Measurements from ENCODE around the gene LAGE3. TPM values are rescaled to one million over a fixed set of nuclear protein-coding genes. Genes with fewer than 3 reads are reported as not detected.
"Not testable (repeated sequence)": the region's sequence is repeated elsewhere in the genome, so short reads cannot be mapped to it uniquely, and the experiment has no call there.

The LAGE3 gene
- total RNA-seq, 2 experiments from 2014 or later = 28.1 to 29.9 TPM

GRCh38 chrX:154512879-154513553, 33.9 kb upstream of the LAGE3 start:
- Mint-ChIP-seq H3K27ac (no peak overlapping the region), H3K36me3 (ENCODE audit: low read depth) (peaks cover 22% of the 10 kb centered on the region), H3K4me1 (peaks cover 42% of the 10 kb centered on the region), H3K4me3 (no peak overlapping the region), H3K27me3 (no peaks in the 10 kb centered on the region), H3K9me3 (no peaks in the 10 kb centered on the region)
- DNase-seq = no peak
- POLR2A ChIA-PET = no interaction called here
- CTCF ChIA-PET = no interaction called here

- H3K4me3 Mint-ChIP-seq = no peak overlapping the region
- DNase-seq = no peak
- peaks cover 22% of the 10 kb centered on the region for H3K36me3 Mint-ChIP-seq (ENCODE audit: low read depth)
- H3K27me3 Mint-ChIP-seq = no peaks in the 10 kb centered on the region
- POLR2A ChIA-PET = no interaction called here
- peak overlapping the region; percentile 44 for H3K27ac Mint-ChIP-seq
- CTCF ChIA-PET = no interaction called here
- H3K9me3 Mint-ChIP-seq = no peaks in the 10 kb centered on the region
- H3K4me1 Mint-ChIP-seq = peaks cover 40% of the 10 kb centered on the region
These were observed 32.7 kb upstream of the LAGE3 start for GRCh38 chrX:154511761-154512160.

GRCh38 chrX:154509455-154509854, 30.4 kb upstream of the LAGE3 start:
- Mint-ChIP-seq H3K9me3 (no peaks in the 10 kb centered on the region), H3K36me3 (ENCODE audit: low read depth) (peaks cover 25% of the 10 kb centered on the region), H3K4me3 (no peak overlapping the region), H3K27ac (no peak overlapping the region), H3K27me3 (no peaks in the 10 kb centered on the region), H3K4me1 (peaks cover 27% of the 10 kb centered on the region)
- no peak for DNase-seq
- CTCF ChIA-PET = no interaction called here
- POLR2A ChIA-PET = no interaction called here

GRCh38 chrX:154508384-154508745, 29.3 kb upstream of the LAGE3 start:
- Mint-ChIP-seq H3K36me3 (ENCODE audit: low read depth) (peaks cover 25% of the 10 kb centered on the region), H3K27me3 (no peaks in the 10 kb centered on the region), H3K9me3 (no peaks in the 10 kb centered on the region), H3K4me1 (peaks cover 20% of the 10 kb centered on the region), H3K4me3 (no peak overlapping the region), H3K27ac (no peak overlapping the region)
- no peak for DNase-seq
- CTCF ChIA-PET = no interaction called here
- POLR2A ChIA-PET = no interaction called here

DNA sequence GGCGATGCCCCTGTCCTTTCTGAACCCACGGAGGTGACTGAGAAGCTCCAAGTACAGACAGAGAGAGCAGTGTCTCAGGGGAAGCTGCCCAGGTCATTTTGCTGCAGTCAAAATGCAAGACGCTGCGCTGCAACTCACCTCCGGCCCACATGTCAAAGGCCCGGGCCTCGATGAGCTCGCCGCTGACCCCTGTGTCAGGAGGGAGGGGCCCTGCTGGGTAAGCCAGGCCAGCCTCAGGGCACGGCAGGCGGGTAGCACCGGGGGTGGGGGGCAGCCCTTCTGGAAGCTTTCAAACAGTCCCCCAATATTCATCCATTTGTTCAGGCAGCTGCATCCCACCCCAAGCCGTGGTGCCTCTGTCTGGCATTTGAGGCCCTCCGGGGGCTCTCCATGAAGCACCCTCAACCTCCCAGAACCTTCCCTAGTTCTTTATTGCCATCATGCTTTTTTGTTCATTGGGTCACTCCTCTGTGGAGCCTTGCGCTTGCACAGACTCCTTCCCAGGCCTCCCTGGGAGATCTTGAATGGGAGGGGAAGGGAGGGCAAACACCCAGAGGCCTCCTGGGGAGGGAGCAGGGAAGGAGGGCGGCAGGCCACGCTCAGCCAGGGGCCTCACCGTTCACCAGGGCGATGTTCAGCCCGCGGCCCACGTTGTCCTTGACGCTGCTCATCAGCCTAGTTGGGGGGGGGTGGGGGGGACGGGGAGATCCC, 28.7 kb upstream of the LAGE3 start:
- H3K4me1 Mint-ChIP-seq = peaks cover 20% of the 10 kb centered on the region
- no peak overlapping the region for H3K27ac Mint-ChIP-seq
- POLR2A ChIA-PET = no interaction called here

GRCh38 chrX:154506483-154507332, 27.6 kb upstream of the LAGE3 start:
- Mint-ChIP-seq H3K27ac (no peak overlapping the region), H3K36me3 (ENCODE audit: low read depth) (peaks cover 25% of the 10 kb centered on the region), H3K9me3 (no peaks in the 10 kb centered on the region), H3K4me1 (peaks cover 17% of the 10 kb centered on the region), H3K27me3 (no peaks in the 10 kb centered on the region), H3K4me3 (no peak overlapping the region)
- DNase-seq = no peak
- ChIA-PET CTCF (no interaction called here), POLR2A (no interaction called here)

More for the DNA sequence above, 28.7 kb upstream of the LAGE3 start:
- H3K4me3 Mint-ChIP-seq = no peak overlapping the region
- no peak for DNase-seq
- H3K36me3 Mint-ChIP-seq (ENCODE audit: low read depth) = peaks cover 25% of the 10 kb centered on the region
- CTCF ChIA-PET = no interaction called here
- H3K9me3 Mint-ChIP-seq = no peaks in the 10 kb centered on the region
- H3K27me3 Mint-ChIP-seq = no peaks in the 10 kb centered on the region

- Mint-ChIP-seq H3K4me3 (no peak overlapping the region), H3K27me3 (no peaks in the 10 kb centered on the region), H3K9me3 (no peaks in the 10 kb centered on the region), H3K4me1 (peaks cover 8% of the 10 kb centered on the region), H3K27ac (no peak overlapping the region), H3K36me3 (ENCODE audit: low read depth) (peaks cover 19% of the 10 kb centered on the region)
- no peak for DNase-seq
- ChIA-PET POLR2A (no interaction called here), CTCF (no interaction called here)
These were observed 26.7 kb upstream of the LAGE3 start for GRCh38 chrX:154505734-154506133.

DNA sequence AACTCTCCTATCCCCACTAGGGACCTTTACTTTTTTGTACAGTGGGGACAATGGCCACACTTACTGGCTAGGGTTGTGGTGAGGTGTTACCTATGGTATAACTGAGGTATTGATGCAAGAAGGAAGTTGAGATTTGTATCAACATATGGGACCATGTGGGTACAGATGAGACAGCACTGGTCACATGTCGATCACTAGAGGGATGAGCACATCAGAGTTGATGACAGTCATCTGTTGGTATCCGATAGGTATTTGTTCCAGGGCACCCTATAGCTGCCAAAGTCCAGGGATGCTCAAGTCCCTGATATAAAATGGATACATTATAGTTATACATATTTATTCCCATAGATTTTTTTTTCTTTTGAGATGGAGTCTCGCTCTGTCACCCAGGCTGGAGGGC, 23.9 kb upstream of the LAGE3 start:
- Mint-ChIP-seq H3K9me3 (no peaks in the 10 kb centered on the region), H3K36me3 (ENCODE audit: low read depth) (peaks cover 2% of the 10 kb centered on the region), H3K27ac (no peak overlapping the region), H3K27me3 (no peaks in the 10 kb centered on the region), H3K4me1 (no peaks in the 10 kb centered on the region), H3K4me3 (no peak overlapping the region)
- DNase-seq = no peak
- POLR2A ChIA-PET = interaction anchor here (1.1 kb wide), 1 partner anchor 39 kb away, joined by 3 read pairs; no protein-coding TSS in a partner anchor
- CTCF ChIA-PET = no interaction called here

DNA sequence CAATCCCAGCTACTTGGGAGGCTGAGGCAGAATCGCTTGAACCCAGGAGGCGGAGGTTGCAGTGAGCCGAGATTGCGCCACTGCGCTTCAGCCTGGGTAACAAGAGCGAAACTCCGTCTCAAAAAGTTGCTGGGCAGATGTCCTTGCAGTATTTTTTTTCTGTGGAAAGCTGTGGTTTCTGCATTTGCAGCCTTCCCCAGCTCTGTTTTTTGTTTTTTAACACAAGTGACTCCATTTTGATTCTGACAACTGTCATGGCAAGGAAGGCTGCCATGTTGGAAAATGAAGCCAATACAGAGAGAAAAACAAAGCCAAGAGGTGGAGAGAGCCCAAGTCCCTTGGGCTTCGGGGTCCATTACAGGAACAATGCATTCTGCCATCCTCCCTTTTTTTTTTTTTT, 23.0 kb upstream of the LAGE3 start:
- H3K27me3 Mint-ChIP-seq = no peaks in the 10 kb centered on the region
- peaks cover 2% of the 10 kb centered on the region for H3K36me3 Mint-ChIP-seq (ENCODE audit: low read depth)
- CTCF ChIA-PET = no interaction called here
- no peaks in the 10 kb centered on the region for H3K4me1 Mint-ChIP-seq
- POLR2A ChIA-PET = interaction anchor here (1.1 kb wide), 1 partner anchor 40 kb away, joined by 3 read pairs; no protein-coding TSS in a partner anchor
- H3K27ac Mint-ChIP-seq = no peak overlapping the region
- H3K4me3 Mint-ChIP-seq = no peak overlapping the region
- no peak for DNase-seq
- no peaks in the 10 kb centered on the region for H3K9me3 Mint-ChIP-seq

- H3K9me3 Mint-ChIP-seq; H3K27ac Mint-ChIP-seq; H3K4me3 Mint-ChIP-seq; H3K36me3 Mint-ChIP-seq (ENCODE audit: low read depth); POLR2A ChIA-PET; H3K27me3 Mint-ChIP-seq; H3K4me1 Mint-ChIP-seq; DNase-seq; CTCF ChIA-PET: not testable (repeated sequence)
These were observed 22.3 kb upstream of the LAGE3 start for GRCh38 chrX:154501423-154501822.

DNA sequence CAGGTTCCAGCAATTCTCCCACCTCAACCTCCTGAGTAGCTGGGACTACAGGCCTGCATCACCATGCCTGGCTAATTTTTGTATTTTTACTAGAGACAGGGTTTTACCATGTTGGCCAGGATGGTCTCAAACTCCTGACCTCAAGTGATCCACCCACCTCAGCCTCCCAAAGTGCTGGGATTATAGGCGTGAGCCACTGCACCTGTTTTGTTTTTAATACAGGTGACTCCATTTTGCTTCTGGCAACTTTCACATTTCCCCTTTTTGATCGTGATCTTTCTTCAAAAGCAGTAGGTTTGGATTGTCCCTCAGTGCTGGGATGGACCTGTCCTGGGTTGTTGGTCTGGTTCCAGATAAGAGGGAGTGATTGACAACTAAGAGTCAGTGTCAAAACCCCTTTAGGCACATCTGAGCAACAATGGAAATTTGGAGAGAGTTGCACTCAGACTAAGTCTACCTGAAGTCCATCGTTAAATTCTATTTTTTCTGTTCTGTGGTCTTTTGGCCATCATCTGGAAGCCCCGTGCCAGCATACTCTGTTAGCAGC, 17.6 kb upstream of the LAGE3 start:
- H3K9me3 Mint-ChIP-seq; H3K27me3 Mint-ChIP-seq; H3K4me1 Mint-ChIP-seq; CTCF ChIA-PET; H3K4me3 Mint-ChIP-seq; H3K36me3 Mint-ChIP-seq (ENCODE audit: low read depth); H3K27ac Mint-ChIP-seq; DNase-seq: not testable (repeated sequence)
- POLR2A ChIA-PET = interaction anchor here (0.9 kb wide), 1 partner anchor 18 kb away, joined by 3 read pairs; no protein-coding TSS in a partner anchor

GRCh38 chrX:154495472-154495922, 16.4 kb upstream of the LAGE3 start:
- no peak for DNase-seq
- H3K9me3 Mint-ChIP-seq = no peaks in the 10 kb centered on the region
- POLR2A ChIA-PET = no interaction called here
- H3K36me3 Mint-ChIP-seq (ENCODE audit: low read depth) = no peaks in the 10 kb centered on the region
- H3K27ac Mint-ChIP-seq = no peak overlapping the region
- H3K4me3 Mint-ChIP-seq = no peak overlapping the region
- CTCF ChIA-PET = no interaction called here
- peaks cover 2% of the 10 kb centered on the region for H3K4me1 Mint-ChIP-seq
- H3K27me3 Mint-ChIP-seq = no peaks in the 10 kb centered on the region

DNA sequence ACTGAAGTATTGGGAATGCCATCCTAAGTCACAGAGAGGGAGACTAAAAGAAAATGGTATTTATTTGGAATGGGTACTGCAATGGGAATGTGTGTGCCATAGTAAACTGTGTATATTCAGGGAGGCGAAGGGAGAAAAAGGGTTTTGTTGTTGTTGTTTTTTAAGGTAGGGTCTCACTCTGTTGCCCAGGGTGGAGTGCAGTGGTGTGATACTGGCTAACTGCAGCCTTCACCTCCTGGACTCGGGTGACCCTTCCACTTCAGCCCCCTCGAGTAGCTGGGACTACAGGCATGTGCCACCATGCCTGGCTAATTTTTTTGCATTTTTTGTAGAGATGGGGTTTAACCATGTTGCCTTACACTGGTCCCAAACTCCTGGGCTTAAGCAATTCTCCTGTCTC, 15.6 kb upstream of the LAGE3 start:
- no peak overlapping the region for H3K27ac Mint-ChIP-seq
- ChIA-PET POLR2A (no interaction called here), CTCF (no interaction called here)
- H3K27me3 Mint-ChIP-seq = no peaks in the 10 kb centered on the region
- no peak for DNase-seq
- no peaks in the 10 kb centered on the region for H3K36me3 Mint-ChIP-seq (ENCODE audit: low read depth)
- H3K4me3 Mint-ChIP-seq = no peak overlapping the region
- H3K4me1 Mint-ChIP-seq = peaks cover 2% of the 10 kb centered on the region
- no peaks in the 10 kb centered on the region for H3K9me3 Mint-ChIP-seq

Measured in activated CD4-positive, alpha-beta memory T cell treated with anti-CD3 and anti-CD28 coated beads, Interleukin-2, amount 10 ng/mL, durations not matched to agents 7 days and 5 days (primary cell).